Liver (tissue), 9 donors: ENCODE data around the gene ARID5A. TPM values are rescaled to one million over a fixed set of nuclear protein-coding genes. Genes with fewer than 3 reads are reported as not detected.

ENCODE experiments used
- DNase-seq: peaks from one replicate; pipeline ENCODE4 v3.0.0-alpha.2; 2017; ENCODE audit warnings: low spot score
- H3K27ac ChIP-seq, 2 donors: one replicate each; pipeline ENCODE4 v1.7.0; 2013; ENCODE audit warnings: inconsistent platforms in 2 of 2, low read length in 2 of 2, control low read depth in 1 of 2, low read depth in 1 of 2, mild to moderate bottlenecking in 1 of 2
- H3K27me3 ChIP-seq, 4 donors: one replicate each; pipeline versions ENCODE4 v1.6.1 to v1.7.0; 2013; ENCODE audit warnings: low read length in 3 of 4, inconsistent platforms in 1 of 4, mild to moderate bottlenecking in 1 of 4, moderate library complexity in 1 of 4; ENCODE audit not compliant: control insufficient read depth in 4 of 4, insufficient read depth in 4 of 4
- H3K36me3 ChIP-seq, 4 donors: one replicate each; pipeline versions ENCODE4 v1.6.1 to v1.7.0; 2013; ENCODE audit warnings: low read length in 3 of 4, mild to moderate bottlenecking in 3 of 4, low read depth in 1 of 4, moderate library complexity in 1 of 4; ENCODE audit not compliant: control insufficient read depth in 4 of 4, insufficient read depth in 3 of 4
- H3K4me1 ChIP-seq, 4 donors: one replicate each; pipeline versions ENCODE4 v1.6.1 to v1.7.0; 2013; ENCODE audit warnings: low read length in 3 of 4, mild to moderate bottlenecking in 3 of 4, moderate library complexity in 1 of 4; ENCODE audit not compliant: control insufficient read depth in 4 of 4, insufficient read depth in 4 of 4
- H3K4me3 ChIP-seq, 3 donors: one replicate each; pipeline versions ENCODE4 v1.6.1 to v1.7.0; 2013; ENCODE audit warnings: low read length in 3 of 3, control low read depth in 1 of 3, low read depth in 1 of 3, mild to moderate bottlenecking in 1 of 3
- H3K9ac ChIP-seq, 2 donors: one replicate each; pipeline ENCODE4 v1.7.0; 2013; ENCODE audit warnings: low read length in 2 of 2, mild to moderate bottlenecking in 2 of 2, moderate library complexity in 2 of 2, control low read depth in 1 of 2, low read depth in 1 of 2
- H3K9me3 ChIP-seq, 4 donors: one replicate each; pipeline versions ENCODE4 v1.6.1 to v1.7.0; 2013; ENCODE audit warnings: low read length in 3 of 4; ENCODE audit not compliant: control insufficient read depth in 4 of 4
- EGR1 ChIP-seq, 2 donors: IDR thresholded peaks; 2 replicates each; pipeline ENCODE4 v1.6.1; 2016 to 2018; ENCODE audit warnings: antibody characterized with exemption in 2 of 2, low read depth in 2 of 2
- FOXA1 ChIP-seq: IDR thresholded peaks from 2 replicates; pipeline ENCODE4 v1.6.1; 2016; ENCODE audit warnings: antibody characterized with exemption
- FOXA2 ChIP-seq: IDR thresholded peaks from 2 replicates; pipeline ENCODE4 v1.6.1; 2016; ENCODE audit warnings: antibody characterized with exemption
- GABPA ChIP-seq, 2 donors: IDR thresholded peaks in 1 of 2; conservative IDR thresholded peaks in 1 of 2; 2 replicates each; pipeline ENCODE4 v1.6.1; 2016; ENCODE audit warnings: antibody characterized with exemption in 2 of 2, mild to moderate bottlenecking in 1 of 2, moderate library complexity in 1 of 2
- HNF4A ChIP-seq, 2 donors: conservative IDR thresholded peaks; 2 replicates each; pipeline ENCODE4 v1.6.1; 2016; ENCODE audit warnings: antibody characterized with exemption in 2 of 2, mild to moderate bottlenecking in 2 of 2
- HNF4G ChIP-seq: IDR thresholded peaks from 2 replicates; pipeline ENCODE4 v1.6.1; 2016; ENCODE audit warnings: antibody characterized with exemption
- JUND ChIP-seq, 2 donors: IDR thresholded peaks; 2 replicates each; pipeline ENCODE4 v1.6.1; 2016; ENCODE audit warnings: antibody characterized with exemption in 2 of 2
- NR2F2 ChIP-seq: IDR thresholded peaks from 2 replicates; pipeline ENCODE4 v1.6.1; 2016; ENCODE audit warnings: antibody characterized with exemption
- RAD21 ChIP-seq, 2 donors: IDR thresholded peaks; 2 replicates each; pipeline ENCODE4 v1.6.1; 2016; ENCODE audit warnings: antibody characterized with exemption in 2 of 2, mild to moderate bottlenecking in 2 of 2
- RXRA ChIP-seq, 2 donors: IDR thresholded peaks; 2 replicates each; pipeline ENCODE4 v1.6.1; 2017 to 2018; ENCODE audit warnings: antibody characterized with exemption in 2 of 2, mild to moderate bottlenecking in 1 of 2
- SP1 ChIP-seq: IDR thresholded peaks from 2 replicates; pipeline ENCODE4 v1.6.1; 2018; ENCODE audit warnings: antibody characterized with exemption, mild to moderate bottlenecking
- TAF1 ChIP-seq: conservative IDR thresholded peaks from 2 replicates; pipeline ENCODE4 v1.6.1; 2016; ENCODE audit warnings: antibody characterized with exemption, mild to moderate bottlenecking
- YY1 ChIP-seq: IDR thresholded peaks from 2 replicates; pipeline ENCODE4 v1.6.1; 2016; ENCODE audit warnings: antibody characterized with exemption, mild to moderate bottlenecking
- WGBS: extraction: QIAGEN DNeasy Blood & Tissue Kit; methylation state at CpG from one replicate; pipeline ENCODE4 v1.1.7; 2013; 5-methylcytosine and 5-hydroxymethylcytosine counted together
- polyA plus RNA-seq, 2 donors: library from polyadenylated mRNA; stranded (reverse) in 1 of 2; unstranded in 1 of 2; fragments of 200-250 nt in 1 of 2; fragments of >200 nt in 1 of 2; fragmentation: Nextera tagmentation in 1 of 2; extraction: Ambion mirVana in 1 of 2; gene quantifications; one replicate each; pipeline versions ENCODE4 v1.2.1 to v1.2.3, GENCODE V29; 2013 to 2015
- total RNA-seq, 2 donors: library from RNA; depleted of rRNA; stranded (reverse); fragments of >200 nt; gene quantifications; one replicate each; pipeline ENCODE4 v1.2.3, GENCODE V29; 2014
- TF ChIP-seq, protein P1 (sequence below): IDR thresholded peaks from 2 replicates; pipeline ENCODE4 v1.6.1; 2016; ENCODE audit warnings: antibody characterized with exemption
- TF ChIP-seq, protein P2 (sequence below): fragments of 150-350 bp; IDR thresholded peaks from 2 replicates; pipeline ENCODE4 v1.5.1; 2017; ENCODE audit warnings: improper control_type of control experiment, low read depth, low read length; ENCODE audit not compliant: missing input control
- TF ChIP-seq, protein P3 (sequence below): IDR thresholded peaks from 2 replicates; pipeline ENCODE4 v1.6.1; 2016; ENCODE audit warnings: antibody characterized with exemption
- TF ChIP-seq, protein P4 (sequence below): IDR thresholded peaks from 2 replicates; pipeline ENCODE4 v1.6.1; 2016; ENCODE audit warnings: antibody characterized with exemption, mild to moderate bottlenecking
- TF ChIP-seq, protein P5 (sequence below): IDR thresholded peaks from 2 replicates; pipeline ENCODE4 v1.6.1; 2016; ENCODE audit warnings: antibody characterized with exemption
- donor health status: healthy.
- donor health status: healthy.
- donor health status: healthy.
- donor health status: healthy.
- donor health status: healthy.

Gene ARID5A
- total and polyA plus RNA-seq, 4 donors = 7.4 to 17.8 (median 11.0) TPM

DNA sequence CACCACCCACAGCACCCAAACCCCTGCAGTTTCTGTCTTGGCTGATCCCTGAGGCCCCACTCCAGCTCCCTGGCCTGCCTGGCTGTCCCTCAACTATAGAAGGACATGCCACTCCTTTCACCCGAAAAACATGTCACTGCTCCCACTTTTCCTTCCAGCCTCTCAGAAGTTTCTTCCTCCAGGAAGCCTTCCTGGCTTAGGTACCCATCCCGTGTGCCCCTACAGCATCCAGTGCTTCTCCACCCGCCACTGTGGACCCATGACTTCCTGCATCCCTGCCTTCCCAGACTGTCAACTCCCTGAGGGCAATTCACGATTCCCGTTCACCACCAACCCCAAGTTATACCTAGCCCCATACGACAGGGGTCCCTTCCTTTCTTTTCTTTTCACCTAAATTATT, 21.5 kb downstream of the ARID5A start:
- no peaks in the 10 kb centered on the region for H3K36me3 ChIP-seq
- TF ChIP-seq RAD21 (IDR thresholded peaks at IDR 0.05) (no peak), HNF4A (conservative IDR thresholded peaks at IDR 0.05) (no peak), JUND (IDR thresholded peaks at IDR 0.05) (no peak), NR2F2 (no peak), YY1 (no peak), TAF1 (no peak), EGR1 (IDR thresholded peaks at IDR 0.05; ENCODE audit: low read depth in 2 of 2) (no peak), HNF4G (no peak), GABPA (IDR thresholded peaks at IDR 0.05 in 1 of 2, conservative IDR thresholded peaks at IDR 0.05 in 1 of 2) (no peak), RXRA (IDR thresholded peaks at IDR 0.05) (no peak), FOXA1 (no peak)
- TF ChIP-seq, protein P1, sequence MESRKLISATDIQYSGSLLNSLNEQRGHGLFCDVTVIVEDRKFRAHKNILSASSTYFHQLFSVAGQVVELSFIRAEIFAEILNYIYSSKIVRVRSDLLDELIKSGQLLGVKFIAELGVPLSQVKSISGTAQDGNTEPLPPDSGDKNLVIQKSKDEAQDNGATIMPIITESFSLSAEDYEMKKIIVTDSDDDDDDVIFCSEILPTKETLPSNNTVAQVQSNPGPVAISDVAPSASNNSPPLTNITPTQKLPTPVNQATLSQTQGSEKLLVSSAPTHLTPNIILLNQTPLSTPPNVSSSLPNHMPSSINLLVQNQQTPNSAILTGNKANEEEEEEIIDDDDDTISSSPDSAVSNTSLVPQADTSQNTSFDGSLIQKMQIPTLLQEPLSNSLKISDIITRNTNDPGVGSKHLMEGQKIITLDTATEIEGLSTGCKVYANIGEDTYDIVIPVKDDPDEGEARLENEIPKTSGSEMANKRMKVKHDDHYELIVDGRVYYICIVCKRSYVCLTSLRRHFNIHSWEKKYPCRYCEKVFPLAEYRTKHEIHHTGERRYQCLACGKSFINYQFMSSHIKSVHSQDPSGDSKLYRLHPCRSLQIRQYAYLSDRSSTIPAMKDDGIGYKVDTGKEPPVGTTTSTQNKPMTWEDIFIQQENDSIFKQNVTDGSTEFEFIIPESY = no peak
- TF ChIP-seq, protein P2, sequence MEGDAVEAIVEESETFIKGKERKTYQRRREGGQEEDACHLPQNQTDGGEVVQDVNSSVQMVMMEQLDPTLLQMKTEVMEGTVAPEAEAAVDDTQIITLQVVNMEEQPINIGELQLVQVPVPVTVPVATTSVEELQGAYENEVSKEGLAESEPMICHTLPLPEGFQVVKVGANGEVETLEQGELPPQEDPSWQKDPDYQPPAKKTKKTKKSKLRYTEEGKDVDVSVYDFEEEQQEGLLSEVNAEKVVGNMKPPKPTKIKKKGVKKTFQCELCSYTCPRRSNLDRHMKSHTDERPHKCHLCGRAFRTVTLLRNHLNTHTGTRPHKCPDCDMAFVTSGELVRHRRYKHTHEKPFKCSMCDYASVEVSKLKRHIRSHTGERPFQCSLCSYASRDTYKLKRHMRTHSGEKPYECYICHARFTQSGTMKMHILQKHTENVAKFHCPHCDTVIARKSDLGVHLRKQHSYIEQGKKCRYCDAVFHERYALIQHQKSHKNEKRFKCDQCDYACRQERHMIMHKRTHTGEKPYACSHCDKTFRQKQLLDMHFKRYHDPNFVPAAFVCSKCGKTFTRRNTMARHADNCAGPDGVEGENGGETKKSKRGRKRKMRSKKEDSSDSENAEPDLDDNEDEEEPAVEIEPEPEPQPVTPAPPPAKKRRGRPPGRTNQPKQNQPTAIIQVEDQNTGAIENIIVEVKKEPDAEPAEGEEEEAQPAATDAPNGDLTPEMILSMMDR = no peak
- TF ChIP-seq, protein P3, sequence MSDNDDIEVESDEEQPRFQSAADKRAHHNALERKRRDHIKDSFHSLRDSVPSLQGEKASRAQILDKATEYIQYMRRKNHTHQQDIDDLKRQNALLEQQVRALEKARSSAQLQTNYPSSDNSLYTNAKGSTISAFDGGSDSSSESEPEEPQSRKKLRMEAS = no peak
- TF ChIP-seq, protein P4, sequence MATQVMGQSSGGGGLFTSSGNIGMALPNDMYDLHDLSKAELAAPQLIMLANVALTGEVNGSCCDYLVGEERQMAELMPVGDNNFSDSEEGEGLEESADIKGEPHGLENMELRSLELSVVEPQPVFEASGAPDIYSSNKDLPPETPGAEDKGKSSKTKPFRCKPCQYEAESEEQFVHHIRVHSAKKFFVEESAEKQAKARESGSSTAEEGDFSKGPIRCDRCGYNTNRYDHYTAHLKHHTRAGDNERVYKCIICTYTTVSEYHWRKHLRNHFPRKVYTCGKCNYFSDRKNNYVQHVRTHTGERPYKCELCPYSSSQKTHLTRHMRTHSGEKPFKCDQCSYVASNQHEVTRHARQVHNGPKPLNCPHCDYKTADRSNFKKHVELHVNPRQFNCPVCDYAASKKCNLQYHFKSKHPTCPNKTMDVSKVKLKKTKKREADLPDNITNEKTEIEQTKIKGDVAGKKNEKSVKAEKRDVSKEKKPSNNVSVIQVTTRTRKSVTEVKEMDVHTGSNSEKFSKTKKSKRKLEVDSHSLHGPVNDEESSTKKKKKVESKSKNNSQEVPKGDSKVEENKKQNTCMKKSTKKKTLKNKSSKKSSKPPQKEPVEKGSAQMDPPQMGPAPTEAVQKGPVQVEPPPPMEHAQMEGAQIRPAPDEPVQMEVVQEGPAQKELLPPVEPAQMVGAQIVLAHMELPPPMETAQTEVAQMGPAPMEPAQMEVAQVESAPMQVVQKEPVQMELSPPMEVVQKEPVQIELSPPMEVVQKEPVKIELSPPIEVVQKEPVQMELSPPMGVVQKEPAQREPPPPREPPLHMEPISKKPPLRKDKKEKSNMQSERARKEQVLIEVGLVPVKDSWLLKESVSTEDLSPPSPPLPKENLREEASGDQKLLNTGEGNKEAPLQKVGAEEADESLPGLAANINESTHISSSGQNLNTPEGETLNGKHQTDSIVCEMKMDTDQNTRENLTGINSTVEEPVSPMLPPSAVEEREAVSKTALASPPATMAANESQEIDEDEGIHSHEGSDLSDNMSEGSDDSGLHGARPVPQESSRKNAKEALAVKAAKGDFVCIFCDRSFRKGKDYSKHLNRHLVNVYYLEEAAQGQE = no peak
- TF ChIP-seq, protein P5, sequence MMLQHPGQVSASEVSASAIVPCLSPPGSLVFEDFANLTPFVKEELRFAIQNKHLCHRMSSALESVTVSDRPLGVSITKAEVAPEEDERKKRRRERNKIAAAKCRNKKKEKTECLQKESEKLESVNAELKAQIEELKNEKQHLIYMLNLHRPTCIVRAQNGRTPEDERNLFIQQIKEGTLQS = no peak
- H3K27ac ChIP-seq = no peak overlapping the region
- peaks cover 2 to 14% (median 9%) of the 10 kb centered on the region in 4 donors for H3K4me1 ChIP-seq
- DNase-seq = no peak
- H3K9me3 ChIP-seq = no peaks in the 10 kb centered on the region
- H3K27me3 ChIP-seq = no peaks in the 10 kb centered on the region
- H3K4me3 ChIP-seq = no peak overlapping the region
- 94% methylated on average over 6 of the region's 6 CpGs for WGBS
- H3K9ac ChIP-seq = no peak overlapping the region

DNA sequence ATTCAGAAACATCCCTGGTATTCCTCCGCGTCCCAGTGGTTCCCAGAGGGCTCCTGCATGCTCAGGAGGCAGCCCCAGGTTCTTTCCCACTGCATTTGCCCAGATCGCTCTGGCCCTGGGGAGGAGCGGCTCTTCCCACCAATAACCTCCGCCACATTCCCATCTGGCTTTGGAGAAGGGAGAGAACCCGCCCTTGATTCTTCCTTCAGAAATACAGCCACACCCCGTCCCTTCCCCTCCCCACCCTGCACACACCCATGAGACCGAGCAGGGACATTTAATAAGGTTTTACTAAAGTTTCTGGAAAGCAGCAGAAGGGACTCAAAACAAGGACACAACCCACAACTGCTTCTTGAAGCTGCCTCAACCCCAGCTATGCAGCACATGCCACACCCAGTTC, 21.9 kb downstream of the ARID5A start:
- Histone ChIP-seq H3K27ac (no peak overlapping the region), H3K9ac (no peak overlapping the region), H3K36me3 (no peaks in the 10 kb centered on the region), H3K4me3 (no peak overlapping the region), H3K27me3 (no peaks in the 10 kb centered on the region), H3K9me3 (no peaks in the 10 kb centered on the region), H3K4me1 (peaks cover 2 to 11% (median 7%) of the 10 kb centered on the region in 4 donors)
- 92% methylated on average over 8 of the region's 8 CpGs for WGBS
- no peak for DNase-seq
- TF ChIP-seq NR2F2 (no peak), TAF1 (no peak), FOXA2 (no peak), SP1 (no peak), HNF4A (conservative IDR thresholded peaks at IDR 0.05) (no peak), HNF4G (no peak), RAD21 (IDR thresholded peaks at IDR 0.05) (no peak)
- TF ChIP-seq, protein P2 = no peak
- TF ChIP-seq, protein P1 = no peak
- TF ChIP-seq, protein P5 = no peak
